Raji (cell line): ENCODE results near the gene FAM111A.

ENCODE experiments used
- POLR2A ChIP-seq: IDR thresholded peaks from 2 replicates; pipeline ENCODE4 v1.6.1; 2011; ENCODE audit warnings: low read depth, low read length, control low read depth; ENCODE audit not compliant: insufficient read depth

FAM111A gene

DNA sequence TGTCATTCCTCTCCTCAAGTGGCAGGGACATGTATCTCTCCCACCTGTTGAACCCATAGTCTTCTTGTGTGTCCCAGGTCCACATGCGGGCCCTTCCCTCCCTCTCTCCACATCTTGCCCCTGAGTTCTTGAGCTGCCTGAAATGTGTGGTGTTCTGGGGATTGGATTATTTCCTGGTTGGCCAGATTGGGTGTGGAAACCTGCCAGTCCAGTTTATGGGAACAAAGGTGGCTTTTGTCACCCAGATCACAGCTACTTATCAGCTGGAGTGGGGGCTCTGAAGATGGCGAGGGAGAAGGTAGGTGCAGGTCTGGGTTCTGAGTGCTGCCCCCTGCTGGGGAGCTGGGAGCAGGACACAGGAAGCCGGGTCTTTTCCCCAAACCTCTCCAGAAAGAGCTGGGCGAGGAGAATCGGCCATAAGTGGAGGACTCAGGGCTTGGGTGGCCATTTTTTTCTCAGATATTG lies 43.5 kb downstream of the FAM111A start:
- no peak for TF ChIP-seq POLR2A

- no peak for TF ChIP-seq POLR2A
Measured at GRCh38 chr11:59187035-59187434, 44.4 kb downstream of the FAM111A start.

- TF ChIP-seq POLR2A: no peak
Measured at GRCh38 chr11:59187587-59187986, 44.9 kb downstream of the FAM111A start.

- TF ChIP-seq POLR2A: no peak
Measured at GRCh38 chr11:59188954-59189353, 46.3 kb downstream of the FAM111A start.

DNA sequence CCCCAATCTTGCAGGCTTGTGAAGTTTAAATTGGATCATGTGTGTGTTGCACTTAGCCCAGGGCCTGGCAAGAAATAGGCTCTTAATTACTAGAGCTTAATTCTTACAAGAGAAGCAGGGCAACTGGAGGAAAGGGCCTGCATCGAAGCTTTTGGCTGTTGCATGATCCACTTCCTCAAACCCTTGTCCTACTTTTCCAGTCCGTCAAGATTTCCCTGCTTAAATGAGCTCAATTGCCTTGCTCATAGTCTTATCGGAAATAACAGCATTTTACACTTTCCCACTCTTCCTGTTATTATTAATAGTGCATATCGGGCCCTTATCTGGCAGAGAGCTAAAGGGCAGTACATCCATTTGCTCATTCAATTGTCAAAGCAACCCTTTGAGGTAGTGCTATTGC lies 47.3 kb downstream of the FAM111A start:
- no peak for TF ChIP-seq POLR2A

DNA sequence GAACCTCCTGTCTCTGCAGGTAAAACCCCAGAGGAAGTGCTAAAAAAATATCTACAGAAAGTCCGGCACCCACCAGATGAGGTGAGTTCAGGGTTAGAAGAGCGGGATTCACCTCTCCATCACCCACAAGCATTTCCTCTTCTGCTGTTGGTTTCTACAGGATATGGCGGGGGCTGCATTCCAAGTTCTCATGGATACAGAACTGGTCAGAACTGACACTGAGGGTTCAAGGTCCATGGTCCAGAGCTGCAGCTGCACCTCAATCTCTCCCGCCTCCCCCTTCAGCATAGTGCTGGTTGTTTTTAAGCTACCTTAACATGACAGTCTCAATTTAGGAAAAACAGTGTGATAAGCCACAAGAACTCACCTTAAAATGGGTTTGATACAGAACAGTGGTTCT lies 48.4 kb downstream of the FAM111A start:
- TF ChIP-seq POLR2A: no peak

DNA sequence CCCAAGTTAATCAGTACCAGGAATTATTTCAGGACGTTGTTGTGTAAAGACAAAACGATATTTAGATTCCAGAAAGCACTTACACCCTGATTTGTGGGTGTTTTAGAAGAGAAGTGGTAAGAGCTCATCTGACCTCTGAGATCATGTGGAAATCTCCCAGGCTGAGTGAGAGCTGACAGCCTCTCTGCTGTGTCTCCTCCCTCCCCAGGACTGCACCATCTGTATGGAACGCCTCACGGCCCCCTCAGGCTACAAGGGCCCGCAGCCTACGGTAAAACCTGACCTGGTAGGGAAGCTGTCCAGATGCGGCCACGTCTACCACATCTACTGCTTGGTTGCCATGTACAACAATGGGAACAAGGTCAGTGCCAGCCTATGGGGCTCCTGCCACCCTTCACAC lies 49.2 kb downstream of the FAM111A start:
- TF ChIP-seq POLR2A: no peak

- TF ChIP-seq POLR2A: no peak
Measured at GRCh38 chr11:59192446-59193020, 49.9 kb downstream of the FAM111A start.

DNA sequence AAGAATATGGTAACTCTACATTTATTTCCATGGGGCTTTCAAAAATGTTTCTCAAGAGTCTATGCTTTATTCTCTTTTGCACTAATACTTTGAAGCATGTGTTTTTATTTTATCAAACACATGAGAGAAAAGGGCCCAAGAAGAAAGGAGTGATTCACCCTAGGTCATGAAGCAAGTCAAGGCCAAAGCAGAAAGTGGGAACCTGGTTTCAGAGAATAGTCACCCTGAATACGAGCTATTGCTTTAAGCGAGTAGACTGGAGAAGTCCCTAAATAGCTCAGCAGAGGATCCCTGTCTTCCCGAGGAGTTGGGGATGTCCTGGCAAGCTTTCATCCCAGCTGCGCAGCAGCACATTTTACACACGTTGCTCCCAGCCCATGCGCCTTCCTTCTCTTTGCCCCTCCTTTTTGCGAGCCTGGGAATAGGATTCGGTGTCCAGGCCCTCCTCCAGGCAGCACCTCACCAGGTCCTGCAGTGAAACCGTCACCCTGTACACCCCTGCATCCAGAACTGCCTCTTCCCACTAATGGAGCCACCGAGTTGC lies 51.0 kb downstream of the FAM111A start:
- no peak for TF ChIP-seq POLR2A

DNA sequence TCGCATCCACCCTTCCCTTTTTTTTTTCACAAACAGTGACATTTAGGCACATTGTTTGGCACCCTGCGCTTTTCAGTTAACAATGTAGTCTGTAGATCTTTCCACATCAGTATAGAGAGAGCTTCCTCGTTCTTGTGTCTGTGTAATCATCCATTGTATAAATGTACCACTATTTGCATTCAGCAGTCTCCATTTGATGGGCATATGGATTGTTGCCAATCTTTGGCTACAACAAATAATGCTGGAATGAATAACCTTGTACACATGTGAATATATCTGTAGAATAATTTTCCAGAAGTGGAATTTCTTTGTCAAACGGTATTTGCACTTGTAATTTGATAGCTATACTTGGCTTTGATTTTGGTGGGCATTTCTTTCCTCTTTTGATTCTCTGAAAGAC lies 52.9 kb downstream of the FAM111A start:
- no peak for TF ChIP-seq POLR2A

DNA sequence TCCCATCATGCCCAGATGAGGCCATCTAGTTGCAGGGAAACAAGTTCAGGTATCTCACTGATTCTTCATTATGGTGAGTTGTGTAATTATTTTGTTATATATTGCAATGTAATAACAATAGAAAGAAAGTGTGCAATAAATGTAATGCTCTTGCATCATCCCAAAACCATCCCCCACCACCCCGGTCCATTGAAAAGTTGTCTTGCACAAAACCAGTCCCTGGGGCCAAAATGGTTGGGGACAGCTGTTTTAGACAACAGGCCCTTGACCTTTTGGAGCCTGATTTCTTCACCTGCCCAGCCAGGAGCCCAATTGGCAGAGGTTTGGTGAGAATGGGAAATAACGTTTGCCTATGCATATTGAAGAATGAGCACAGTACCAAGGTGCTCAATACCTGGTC lies 54.1 kb downstream of the FAM111A start:
- no peak for TF ChIP-seq POLR2A

DNA sequence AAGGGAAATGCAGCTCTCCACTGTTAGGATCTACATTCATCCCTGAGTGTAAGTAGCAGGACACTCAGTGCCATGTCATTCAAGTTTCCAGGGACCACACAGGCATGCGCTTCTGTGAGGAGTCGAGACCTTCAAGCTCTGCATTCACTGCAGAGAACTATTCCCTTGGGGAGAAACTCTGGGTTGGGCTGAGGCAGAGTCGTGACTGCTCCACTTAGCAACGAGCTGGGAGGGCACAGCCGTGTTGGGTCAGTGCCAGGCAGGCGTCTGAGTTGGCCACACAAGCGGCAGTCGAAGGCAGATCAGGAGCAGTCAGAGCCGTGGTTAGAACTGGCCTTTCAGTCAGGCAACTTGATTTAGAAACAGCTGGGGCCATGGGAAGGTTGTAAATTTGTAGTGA lies 55.3 kb downstream of the FAM111A start:
- no peak for TF ChIP-seq POLR2A

DNA sequence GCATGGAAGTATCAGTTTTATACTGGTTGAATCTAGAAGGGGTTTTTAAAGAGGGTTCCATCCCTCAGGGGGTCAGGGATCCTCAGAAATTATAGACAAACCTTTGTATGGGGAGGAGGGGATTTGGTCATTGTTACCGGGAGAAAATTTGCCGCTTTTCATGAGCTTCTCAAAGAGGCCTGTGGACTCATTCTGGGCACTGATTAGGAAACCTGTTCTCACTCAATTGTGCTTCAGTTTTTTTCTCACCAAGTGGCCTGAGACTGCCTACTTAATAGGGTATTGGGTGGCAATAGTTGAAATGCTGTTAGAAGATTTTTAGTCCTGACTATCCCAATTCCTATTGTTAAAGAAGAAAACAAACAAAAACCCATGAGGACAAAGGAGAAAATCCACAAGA lies 56.1 kb downstream of the FAM111A start:
- TF ChIP-seq POLR2A: no peak

DNA sequence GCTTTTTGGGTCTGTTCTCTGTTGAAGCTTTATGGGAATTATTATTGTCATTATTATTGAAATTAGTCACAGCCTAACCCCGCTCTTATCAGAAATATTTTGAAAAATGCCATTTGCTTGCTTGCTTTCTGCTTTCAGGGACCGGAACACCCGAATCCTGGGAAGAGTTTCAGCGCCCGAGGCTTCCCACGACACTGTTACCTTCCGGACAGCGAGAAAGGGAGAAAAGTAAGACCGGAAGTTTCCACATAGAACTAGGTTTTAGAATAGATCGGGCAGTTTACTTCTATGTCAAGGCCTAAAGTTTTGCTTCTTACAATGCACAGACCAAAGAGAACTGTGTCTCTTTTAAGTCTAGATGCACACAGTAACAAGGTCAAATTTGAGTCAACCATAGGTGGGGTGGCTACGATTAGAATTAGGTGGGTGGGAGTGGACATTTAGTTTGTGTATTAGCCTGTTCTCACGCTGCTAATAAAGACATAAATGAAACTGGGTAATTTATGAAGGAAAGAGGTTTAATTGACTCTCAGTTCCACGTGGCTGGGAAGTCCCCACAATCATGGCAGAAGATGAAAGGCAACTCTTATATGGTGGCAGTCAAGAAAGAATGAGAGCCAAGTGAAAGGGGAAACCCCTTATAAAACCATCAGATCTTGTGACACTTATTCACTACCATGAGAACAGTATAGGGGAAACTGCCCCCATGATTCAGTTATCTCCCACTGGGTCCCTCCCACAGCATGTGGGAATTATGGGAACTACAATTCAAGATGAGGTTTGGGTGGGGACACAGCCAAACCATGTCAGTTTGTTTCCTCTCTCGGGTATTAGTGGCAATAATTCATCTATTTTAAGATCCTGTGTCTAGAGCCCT lies 57.1 kb downstream of the FAM111A start:
- TF ChIP-seq POLR2A: no peak

DNA sequence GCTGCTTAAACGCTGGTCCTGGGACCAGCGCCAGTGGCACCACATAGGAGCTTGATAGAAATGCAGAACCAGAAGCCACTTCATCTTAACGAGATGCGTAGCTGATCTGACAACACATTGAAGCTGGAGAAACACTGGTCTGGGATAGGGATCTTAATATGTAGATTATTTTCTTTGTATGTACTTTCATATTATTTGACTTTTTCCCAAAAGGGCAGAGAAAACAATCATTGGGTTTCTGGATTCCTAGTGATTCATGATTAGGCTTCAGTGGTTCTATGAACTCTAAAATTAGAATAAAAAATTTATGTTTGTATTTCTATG lies 57.7 kb downstream of the FAM111A start:
- TF ChIP-seq POLR2A: no peak

DNA sequence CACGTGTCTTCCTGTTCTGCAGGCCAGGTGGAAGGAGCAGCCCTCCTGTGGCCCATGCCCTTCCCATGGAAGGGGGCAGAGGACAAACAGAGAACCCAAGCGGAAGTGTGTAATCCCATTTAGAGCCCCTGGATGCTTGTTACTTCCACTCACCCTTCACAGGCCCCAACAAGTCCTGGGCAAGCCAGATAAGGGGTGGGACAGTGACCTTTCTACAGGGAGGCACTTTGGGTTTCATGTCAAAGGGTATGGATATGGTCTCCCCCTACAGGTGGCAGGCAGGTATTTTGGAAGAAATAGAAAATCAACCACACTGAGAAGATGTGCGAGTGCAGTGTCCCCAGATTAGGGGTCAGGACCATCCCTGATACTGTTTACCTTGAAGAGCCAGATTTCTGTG lies 58.7 kb downstream of the FAM111A start:
- TF ChIP-seq POLR2A: no peak
